Thyroid gland (tissue), 4 donors: ENCODE data around the gene EHBP1L1.

ENCODE experiments used
- CTCF ChIP-seq, 6 experiments: fragments of 200-600 bp in 3 of 6; fragments of 450-650 bp in 3 of 6; sonication (generic) in 3 of 6; IDR thresholded peaks; one replicate each; pipeline ENCODE4 v1.5.1; 2016 to 2019; ENCODE audit warnings: antibody characterized with exemption in 6 of 6, mild to moderate bottlenecking in 2 of 6, inconsistent platforms in 1 of 6, moderate library complexity in 1 of 6
- POLR2A ChIP-seq, 2 donors: fragments of 450-650 bp; IDR thresholded peaks; one replicate each; pipeline ENCODE4 v1.6.1; 2017; ENCODE audit warnings: antibody characterized with exemption in 2 of 2, mild to moderate bottlenecking in 2 of 2, moderate library complexity in 1 of 2

DNA sequence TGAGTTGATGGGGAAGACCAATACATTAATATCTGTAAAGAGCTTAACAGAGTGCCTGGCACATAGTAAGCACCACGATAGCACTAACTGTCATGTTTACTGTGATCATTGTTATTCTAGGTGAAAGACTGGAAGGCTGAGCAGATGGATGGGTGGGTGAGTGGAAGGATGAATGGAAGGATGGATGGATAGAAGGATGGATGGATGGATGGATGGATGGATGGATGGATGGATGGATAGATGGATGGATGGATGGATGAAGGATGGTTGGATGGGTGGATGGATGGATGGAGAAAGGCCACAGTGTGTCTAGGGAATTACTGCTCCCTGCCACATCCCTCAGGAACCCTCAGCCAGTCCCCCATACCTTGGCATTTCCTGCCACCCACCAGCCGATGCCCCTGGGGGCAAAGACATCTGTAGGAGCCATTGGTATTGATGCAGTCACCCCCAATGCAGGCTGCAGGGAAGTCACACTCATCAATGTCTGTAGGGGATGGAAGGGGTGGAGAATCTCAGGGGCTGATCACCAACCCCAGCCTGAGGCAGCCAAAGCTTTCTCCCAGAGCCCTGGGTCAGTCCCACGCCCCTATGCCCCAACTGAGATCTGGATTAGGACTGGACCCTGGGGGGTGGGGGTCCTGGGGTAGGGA, 33.0 kb upstream of the EHBP1L1 start:
- no peak for TF ChIP-seq CTCF (IDR thresholded peaks at IDR 0.05)
- TF ChIP-seq POLR2A (IDR thresholded peaks at IDR 0.05) = no peak
